A549 (cell line): ENCODE results near the gene CREBZF. TPM values are rescaled to one million over a fixed set of nuclear protein-coding genes. Genes with fewer than 3 reads are reported as not detected.

Experiments
- ATAC-seq, 2 experiments: fragments of 200-7000 bp in 1 of 2; fragments of >200 bp in 1 of 2; cut with Nextera tagmentation in 1 of 2; cut with Tn5 transposase in 1 of 2; 3 replicates each; pipeline versions ENCODE4 v1.8.0 to v1.9.1; 2018 to 2020; ENCODE audit warnings: mild to moderate bottlenecking in 1 of 2, moderate library complexity in 1 of 2
- CTCF ChIA-PET: fragments of 300-600 bp; sonication (Branson Sonifier 250); formaldehyde crosslinking; extraction: SDS; loops from one replicate; lab custom pipeline; 2021; ENCODE audit warnings: antibody characterized with exemption, inconsistent platforms; lab: Yijun Ruan, JAX
- POLR2A ChIA-PET: fragments of 350-600 bp; formaldehyde crosslinking; extraction: SDS; loops from one replicate; lab custom pipeline; 2021; ENCODE audit warnings: antibody characterized with exemption, inconsistent platforms; lab: Yijun Ruan, JAX
- DNase-seq, 2 experiments: peaks; one replicate each; pipeline versions ENCODE4 v3.0.0 to v3.0.0-alpha.2; 2011 to 2016; ENCODE audit warnings: low read depth in 1 of 2, low spot score in 1 of 2
- FAIRE-seq: peaks from 2 replicates; lab custom pipeline; 2011; peaks lifted over from hg19 to GRCh38; lab: Jason Lieb, UNC
- H3K27ac ChIP-seq, 2 experiments: fragments of >200 bp; sonication (Bioruptor Twin); formaldehyde crosslinking; 3 replicates each; pipeline ENCODE4 v1.5.1; 2016 to 2017
- H3K4me1 ChIP-seq: fragments of >200 bp; sonication (Bioruptor Twin); formaldehyde crosslinking; 3 replicates; pipeline ENCODE4 v1.6.1; 2016
- H3K4me2 ChIP-seq: fragments of >200 bp; sonication (Bioruptor Twin); formaldehyde crosslinking; 3 replicates; pipeline ENCODE4 v1.6.1; 2016
- H3K4me3 ChIP-seq: fragments of >200 bp; sonication (Bioruptor Twin); formaldehyde crosslinking; 3 replicates; pipeline ENCODE4 v1.5.1; 2016
- H3K9me3 ChIP-seq: fragments of >200 bp; sonication (Bioruptor Twin); formaldehyde crosslinking; 3 replicates; pipeline ENCODE4 v1.6.1; 2016
- CEBPB ChIP-seq, 2 experiments: fragments of >200 bp in 1 of 2; sonication (Bioruptor Twin) in 1 of 2; formaldehyde crosslinking in 1 of 2; IDR thresholded peaks; 2 replicates each; pipeline ENCODE4 v1.6.1; 2012 to 2016
- CHD2 ChIP-seq: fragments of 150-350 bp; IDR thresholded peaks from 2 replicates; pipeline ENCODE4 v1.6.1; 2014; ENCODE audit warnings: low read length; ENCODE audit not compliant: partially characterized antibody
- E2F6 ChIP-seq: IDR thresholded peaks from 2 replicates; pipeline ENCODE4 v1.6.1; 2012; ENCODE audit warnings: low read depth, borderline replicate concordance
- EHMT2 ChIP-seq: fragments of 200-600 bp; sonication (generic); IDR thresholded peaks from 2 replicates; pipeline ENCODE4 v1.6.1; 2016; ENCODE audit warnings: antibody characterized with exemption, low read depth, mild to moderate bottlenecking, moderate library complexity
- EP300 ChIP-seq, 2 experiments: fragments of >200 bp; sonication (Bioruptor Twin); formaldehyde crosslinking; IDR thresholded peaks; 2 replicates in 1 of 2; 3 replicates in 1 of 2; pipeline ENCODE4 v1.6.1; 2016 to 2017
- ESRRA ChIP-seq: fragments of 150-350 bp; IDR thresholded peaks from 2 replicates; pipeline ENCODE4 v1.6.1; 2014; ENCODE audit warnings: mild to moderate bottlenecking, low read length, borderline replicate concordance
- FOXS1 ChIP-seq: fragments of 250-450 bp; sonication (Bioruptor Pico); IDR thresholded peaks from 2 replicates; pipeline ENCODE4 v1.5.0; 2020; ENCODE audit warnings: mild to moderate bottlenecking, moderate library complexity
- GATA3 ChIP-seq: IDR thresholded peaks from 2 replicates; pipeline ENCODE4 v1.6.1; 2012; ENCODE audit warnings: borderline replicate concordance
- HEYL ChIP-seq: fragments of 250-450 bp; sonication (Bioruptor Pico); IDR thresholded peaks from 2 replicates; pipeline ENCODE4 v1.8.0; 2021; ENCODE audit warnings: mild to moderate bottlenecking, moderate library complexity
- HOXA7 ChIP-seq: fragments of 250-450 bp; sonication (Bioruptor Pico); IDR thresholded peaks from 2 replicates; pipeline ENCODE4 v1.5.0; 2020; ENCODE audit warnings: mild to moderate bottlenecking, moderate library complexity
- HOXB13 ChIP-seq: fragments of 250-450 bp; sonication (Bioruptor Pico); IDR thresholded peaks from 2 replicates; pipeline ENCODE4 v1.5.0; 2020; ENCODE audit warnings: low read depth, mild to moderate bottlenecking, moderate library complexity
- HOXB5 ChIP-seq: fragments of 250-450 bp; sonication (Bioruptor Pico); IDR thresholded peaks from 2 replicates; pipeline ENCODE4 v1.5.0; 2020; ENCODE audit warnings: mild to moderate bottlenecking, moderate library complexity
- JUN ChIP-seq, 2 experiments: fragments of >200 bp; sonication (Bioruptor Twin); formaldehyde crosslinking; IDR thresholded peaks; 2 replicates in 1 of 2; 3 replicates in 1 of 2; pipeline ENCODE4 v1.6.1; 2016 to 2017
- KDM1A ChIP-seq: fragments of 200-600 bp; sonication (generic); IDR thresholded peaks from 2 replicates; pipeline ENCODE4 v1.6.1; 2016; ENCODE audit warnings: low read depth, mild to moderate bottlenecking
- MAFK ChIP-seq: fragments of 450-650 bp; IDR thresholded peaks from 2 replicates; pipeline ENCODE4 v1.6.1; 2014; ENCODE audit not compliant: partially characterized antibody
- MAX ChIP-seq: IDR thresholded peaks from 2 replicates; pipeline ENCODE4 v1.6.1; 2012
- NFE2L2 ChIP-seq: fragments of 150-350 bp; conservative IDR thresholded peaks from 2 replicates; pipeline ENCODE4 v1.6.1; 2014; ENCODE audit warnings: low read length
- NPAS2 ChIP-seq: fragments of 250-450 bp; sonication (Bioruptor Pico); IDR thresholded peaks from 2 replicates; pipeline ENCODE4 v1.8.0; 2022; ENCODE audit warnings: mild to moderate bottlenecking, moderate library complexity, borderline replicate concordance
- PBX3 ChIP-seq: IDR thresholded peaks from 2 replicates; pipeline ENCODE4 v1.6.1; 2012
- POLR2A ChIP-seq: IDR thresholded peaks from 2 replicates; pipeline ENCODE4 v1.6.1; 2012; ENCODE audit warnings: mild to moderate bottlenecking, low read length
- RAD21 ChIP-seq, 2 experiments: fragments of >200 bp in 1 of 2; sonication (Bioruptor Twin) in 1 of 2; formaldehyde crosslinking in 1 of 2; IDR thresholded peaks in 1 of 2; conservative IDR thresholded peaks in 1 of 2; 2 replicates in 1 of 2; 3 replicates in 1 of 2; pipeline ENCODE4 v1.6.1; 2012 to 2018; ENCODE audit warnings: inconsistent platforms in 1 of 2
- RNF2 ChIP-seq: fragments of 200-600 bp; sonication (generic); IDR thresholded peaks from 2 replicates; pipeline ENCODE4 v1.6.1; 2016; ENCODE audit warnings: low read depth, mild to moderate bottlenecking, antibody characterized with exemption, moderate library complexity, borderline replicate concordance
- TFCP2L1 ChIP-seq: fragments of 250-450 bp; sonication (Bioruptor Pico); IDR thresholded peaks from 2 replicates; pipeline ENCODE4 v1.5.0; 2021; ENCODE audit warnings: mild to moderate bottlenecking
- ZC3H11A ChIP-seq: fragments of 450-650 bp; IDR thresholded peaks from 2 replicates; pipeline ENCODE4 v1.6.1; 2014; ENCODE audit warnings: antibody characterized with exemption, mild to moderate bottlenecking
- ZNF302 ChIP-seq: fragments of 250-450 bp; sonication (Bioruptor Pico); IDR thresholded peaks from 2 replicates; pipeline ENCODE4 v1.9.0; 2021; ENCODE audit warnings: inconsistent platforms, mild to moderate bottlenecking, moderate library complexity
- ZSCAN20 ChIP-seq: fragments of 250-450 bp; sonication (Bioruptor Pico); IDR thresholded peaks from 2 replicates; pipeline ENCODE4 v1.8.0; 2022; ENCODE audit warnings: mild to moderate bottlenecking, moderate library complexity
- WGBS: methylation state at CpG from one replicate; pipeline ENCODE4 v1.1.6; 2017; ENCODE audit errors: missing lambda C conversion rate; 5-methylcytosine and 5-hydroxymethylcytosine counted together
- polyA plus RNA-seq, 4 experiments: library from polyadenylated mRNA; depleted of rRNA in 3 of 4; stranded (reverse); fragments of >200 nt; fragmentation: RNase III in 1 of 4; extraction: RNeasy Plus Mini Kit Qiagen cat#74134 plus additional on column Dnase treatment in 1 of 4; gene quantifications; 2 replicates in 3 of 4; 3 replicates in 1 of 4; pipeline ENCODE4 v1.2.3, GENCODE V29; 2011 to 2017
- TF ChIP-seq, protein P1 (sequence below): fragments of 250-450 bp; sonication (Bioruptor Pico); IDR thresholded peaks from 2 replicates; pipeline ENCODE4 v1.5.0; 2020; ENCODE audit warnings: low read depth, mild to moderate bottlenecking, moderate library complexity
- TF ChIP-seq, protein P2 (sequence below): fragments of >200 bp; sonication (Bioruptor Twin); formaldehyde crosslinking; IDR thresholded peaks from 2 replicates; pipeline ENCODE4 v1.6.1; 2016
- TF ChIP-seq, protein P3 (sequence below): fragments of 450-650 bp; IDR thresholded peaks from 2 replicates; pipeline ENCODE4 v1.6.1; 2014; ENCODE audit warnings: antibody characterized with exemption

The CREBZF gene
- polyA plus RNA-seq, 2 of the 4 experiments (the other 2 are of a cell fraction): 57.8 to 61.8 TPM

DNA sequence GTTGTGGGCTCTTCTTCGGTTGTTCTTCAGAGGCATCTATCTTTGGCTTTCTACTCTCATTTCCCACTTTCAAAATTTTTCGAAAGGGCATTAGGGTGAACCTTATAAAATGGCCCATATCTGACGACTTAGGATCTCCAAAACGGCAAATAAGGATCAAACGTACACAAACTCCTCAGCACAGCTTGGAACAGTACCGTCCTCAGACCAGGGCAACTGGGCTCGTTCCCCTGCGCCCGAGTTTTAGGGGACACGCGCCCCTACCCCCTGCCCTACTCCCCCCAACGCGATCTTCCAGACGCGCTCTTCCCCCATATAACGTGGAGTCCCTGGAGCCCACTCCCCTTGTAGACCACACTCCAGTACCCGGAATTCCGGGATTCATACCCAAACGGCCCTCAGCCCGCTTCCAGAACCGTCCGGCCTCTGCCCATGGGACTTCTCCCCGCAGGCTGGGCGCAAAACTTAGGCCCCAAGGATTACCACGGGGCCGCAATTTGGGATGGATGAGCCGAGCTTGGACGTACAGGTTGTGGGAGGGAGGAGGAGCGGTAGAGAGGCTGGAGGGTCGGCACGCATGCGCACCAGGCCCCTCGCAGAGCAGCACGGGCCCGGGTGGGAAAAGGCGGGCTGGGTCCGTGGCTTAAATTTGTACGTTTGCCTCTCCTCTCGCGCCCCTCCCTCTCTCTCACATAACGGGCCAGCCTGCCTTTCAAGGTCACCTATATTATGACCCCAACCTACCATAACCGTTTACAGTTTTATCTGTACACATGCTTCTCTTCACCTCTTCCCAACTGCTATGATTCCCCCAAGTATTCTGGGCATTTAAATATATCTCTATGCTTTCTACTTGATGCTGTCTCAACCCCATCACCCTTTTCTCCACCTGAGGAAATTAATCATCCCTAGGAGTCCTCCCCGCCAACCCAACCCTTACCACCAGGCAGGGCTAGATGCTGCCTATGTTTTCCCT lies 17.7 kb upstream of the CREBZF start:
- no peaks in the 10 kb centered on the region for H3K9me3 ChIP-seq
- H3K4me1 ChIP-seq: no peaks in the 10 kb centered on the region
- DNase-seq (peak; percentile 22 to 27), FAIRE-seq (no peak), ATAC-seq (peak; percentile 75 to 82)
- peak overlapping the region; percentile 68 to 80 for H3K27ac ChIP-seq
- TF ChIP-seq NPAS2 (CRISPR knock-in tag) (no peak), ESRRA (no peak), ZNF302 (no peak), HOXB13 (CRISPR knock-in tag) (no peak), MAFK (no peak), TFCP2L1 (CRISPR knock-in tag) (no peak), ZSCAN20 (CRISPR knock-in tag) (no peak), CEBPB (IDR thresholded peaks at IDR 0.05) (no peak), CHD2 (no peak), JUN (IDR thresholded peaks at IDR 0.05) (no peak), POLR2A (no peak; the same call in 1 of the 2 replicates), RNF2 (no peak), FOXS1 (no peak), MAX (no peak), KDM1A (no peak), EP300 (IDR thresholded peaks at IDR 0.05) (no peak)
- TF ChIP-seq, protein P1, sequence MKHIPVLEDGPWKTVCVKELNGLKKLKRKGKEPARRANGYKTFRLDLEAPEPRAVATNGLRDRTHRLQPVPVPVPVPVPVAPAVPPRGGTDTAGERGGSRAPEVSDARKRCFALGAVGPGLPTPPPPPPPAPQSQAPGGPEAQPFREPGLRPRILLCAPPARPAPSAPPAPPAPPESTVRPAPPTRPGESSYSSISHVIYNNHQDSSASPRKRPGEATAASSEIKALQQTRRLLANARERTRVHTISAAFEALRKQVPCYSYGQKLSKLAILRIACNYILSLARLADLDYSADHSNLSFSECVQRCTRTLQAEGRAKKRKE (CRISPR knock-in tag): no peak
- TF ChIP-seq, protein P2, sequence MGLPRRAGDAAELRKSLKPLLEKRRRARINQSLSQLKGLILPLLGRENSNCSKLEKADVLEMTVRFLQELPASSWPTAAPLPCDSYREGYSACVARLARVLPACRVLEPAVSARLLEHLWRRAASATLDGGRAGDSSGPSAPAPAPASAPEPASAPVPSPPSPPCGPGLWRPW: no peak
- TF ChIP-seq, protein P3, sequence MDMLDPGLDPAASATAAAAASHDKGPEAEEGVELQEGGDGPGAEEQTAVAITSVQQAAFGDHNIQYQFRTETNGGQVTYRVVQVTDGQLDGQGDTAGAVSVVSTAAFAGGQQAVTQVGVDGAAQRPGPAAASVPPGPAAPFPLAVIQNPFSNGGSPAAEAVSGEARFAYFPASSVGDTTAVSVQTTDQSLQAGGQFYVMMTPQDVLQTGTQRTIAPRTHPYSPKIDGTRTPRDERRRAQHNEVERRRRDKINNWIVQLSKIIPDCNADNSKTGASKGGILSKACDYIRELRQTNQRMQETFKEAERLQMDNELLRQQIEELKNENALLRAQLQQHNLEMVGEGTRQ: no peak
- H3K4me3 ChIP-seq: peak overlapping the region; percentile 44
- POLR2A ChIA-PET: interaction anchor here (1.0 kb wide), 1 partner anchor 36 kb away, joined by 3 read pairs; no protein-coding TSS in a partner anchor
- H3K4me2 ChIP-seq: peak overlapping the region; percentile 62
- CTCF ChIA-PET: interaction anchor here (4.4 kb wide), 1 partner anchor 9 kb away, joined by 22 read pairs; no protein-coding TSS in a partner anchor
- 70% methylated on average over 34 of the region's 43 CpGs for WGBS

- ATAC-seq: no peak
- Histone ChIP-seq H3K4me3 (no peak overlapping the region), H3K4me1 (no peaks in the 10 kb centered on the region), H3K9me3 (no peaks in the 10 kb centered on the region), H3K27ac (no peak overlapping the region), H3K4me2 (no peak overlapping the region)
- TF ChIP-seq HOXA7 (no peak), ZC3H11A (no peak), NFE2L2 (no peak), JUN (IDR thresholded peaks at IDR 0.05) (no peak), ZSCAN20 (CRISPR knock-in tag) (no peak), GATA3 (no peak), E2F6 (no peak), ZNF302 (no peak), EHMT2 (no peak), HOXB13 (CRISPR knock-in tag) (no peak), HOXB5 (CRISPR knock-in tag) (no peak), PBX3 (no peak), HEYL (CRISPR knock-in tag) (no peak), POLR2A (no peak), RAD21 (conservative IDR thresholded peaks at IDR 0.05 in 1 of 2, IDR thresholded peaks at IDR 0.05 in 1 of 2) (no peak)
- TF ChIP-seq, protein P1 (CRISPR knock-in tag): no peak
- POLR2A ChIA-PET: interaction anchor here (1.3 kb wide), 1 partner anchor 16 kb away, joined by 5 read pairs; the partner anchor contains the start of gene CREBZF
- WGBS: 50% methylated on average over 1 of the region's 1 CpG
- no peak for FAIRE-seq
- no peak for DNase-seq
- CTCF ChIA-PET: interaction anchor here (0.9 to 4.4 kb wide), 7 partner anchors 11 to 145 kb away, joined by 3 to 22 read pairs (median 4); partner anchors contain the start of genes CREBZF and TMEM126B
These were observed 16.0 kb upstream of the CREBZF start for GRCh38 chr11:85680897-85681296.
